ENCODE results near the gene UTP11. TPM values are rescaled to one million over a fixed set of nuclear protein-coding genes. Genes with fewer than 3 reads are reported as not detected.

UTP11 gene
- polyA plus RNA-seq, 1 donor from 2014 or later, result 144 TPM

DNA sequence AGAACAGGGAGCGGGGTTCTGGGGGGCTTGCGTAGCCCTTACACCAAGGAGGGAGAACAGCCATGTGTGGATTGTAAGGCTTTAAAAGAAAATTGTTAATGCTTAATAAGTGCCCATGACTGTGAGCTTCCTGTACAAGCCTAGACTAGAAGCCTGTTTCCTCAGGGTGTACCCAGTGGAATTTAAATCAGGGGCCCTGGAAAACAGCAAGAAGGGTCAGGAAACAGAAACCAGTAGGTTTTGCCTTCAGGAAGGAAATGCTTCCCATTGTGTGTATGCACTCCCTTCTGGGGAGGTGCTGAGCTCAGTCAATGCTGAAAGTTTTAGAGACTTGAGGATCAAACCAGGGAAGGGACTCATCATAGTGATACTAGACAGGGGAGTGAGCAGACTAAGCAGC, 12.7 kb downstream of the UTP11 start:
- H3F3A ChIP-seq (ENCODE audit: insufficient read depth, low read length, poor library complexity, severe bottlenecking), result no peaks in the 10 kb centered on the region
- no peaks in the 10 kb centered on the region for H3K79me2 ChIP-seq (replicated peaks; ENCODE audit: insufficient read depth, low read length)
- no peaks in the 10 kb centered on the region for H4K20me1 ChIP-seq (ENCODE audit: insufficient read depth)
- peaks cover 9% of the 10 kb centered on the region for H3K36me3 ChIP-seq (ENCODE audit: insufficient read depth, low read length)
- no peak overlapping the region for H3K27ac ChIP-seq (ENCODE audit: low read length)
- no peaks in the 10 kb centered on the region for H3K9me2 ChIP-seq (ENCODE audit: insufficient read depth, low read length)
- no peak overlapping the region for H2AFZ ChIP-seq (ENCODE audit: low read depth, low read length)
- H3K4me2 ChIP-seq (ENCODE audit: low read length), result no peak overlapping the region
- no peaks in the 10 kb centered on the region for H3K27me3 ChIP-seq (ENCODE audit: insufficient read depth, low read depth, low read length)
- H3K9ac ChIP-seq (ENCODE audit: low read length), result no peak overlapping the region
- TF ChIP-seq, protein P1, sequence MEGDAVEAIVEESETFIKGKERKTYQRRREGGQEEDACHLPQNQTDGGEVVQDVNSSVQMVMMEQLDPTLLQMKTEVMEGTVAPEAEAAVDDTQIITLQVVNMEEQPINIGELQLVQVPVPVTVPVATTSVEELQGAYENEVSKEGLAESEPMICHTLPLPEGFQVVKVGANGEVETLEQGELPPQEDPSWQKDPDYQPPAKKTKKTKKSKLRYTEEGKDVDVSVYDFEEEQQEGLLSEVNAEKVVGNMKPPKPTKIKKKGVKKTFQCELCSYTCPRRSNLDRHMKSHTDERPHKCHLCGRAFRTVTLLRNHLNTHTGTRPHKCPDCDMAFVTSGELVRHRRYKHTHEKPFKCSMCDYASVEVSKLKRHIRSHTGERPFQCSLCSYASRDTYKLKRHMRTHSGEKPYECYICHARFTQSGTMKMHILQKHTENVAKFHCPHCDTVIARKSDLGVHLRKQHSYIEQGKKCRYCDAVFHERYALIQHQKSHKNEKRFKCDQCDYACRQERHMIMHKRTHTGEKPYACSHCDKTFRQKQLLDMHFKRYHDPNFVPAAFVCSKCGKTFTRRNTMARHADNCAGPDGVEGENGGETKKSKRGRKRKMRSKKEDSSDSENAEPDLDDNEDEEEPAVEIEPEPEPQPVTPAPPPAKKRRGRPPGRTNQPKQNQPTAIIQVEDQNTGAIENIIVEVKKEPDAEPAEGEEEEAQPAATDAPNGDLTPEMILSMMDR (IDR thresholded peaks at IDR 0.05; ENCODE audit: poor library complexity, severe bottlenecking), result no peak
- TF ChIP-seq EZH2 (IDR thresholded peaks at IDR 0.05; ENCODE audit: borderline replicate concordance, insufficient read depth, low read length, poor library complexity, severe bottlenecking) (no peak), EP300 (conservative IDR thresholded peaks at IDR 0.05; ENCODE audit: poor library complexity, severe bottlenecking) (no peak), SMC3 (conservative IDR thresholded peaks at IDR 0.05; ENCODE audit: poor library complexity) (no peak), TAF1 (IDR thresholded peaks at IDR 0.05; ENCODE audit: low read depth) (no peak), MXI1 (conservative IDR thresholded peaks at IDR 0.05; ENCODE audit: poor library complexity, severe bottlenecking) (no peak), POLR2AphosphoS5 (IDR thresholded peaks at IDR 0.05) (no peak), RAD21 (conservative IDR thresholded peaks at IDR 0.05) (no peak)
- TF ChIP-seq, protein P2, sequence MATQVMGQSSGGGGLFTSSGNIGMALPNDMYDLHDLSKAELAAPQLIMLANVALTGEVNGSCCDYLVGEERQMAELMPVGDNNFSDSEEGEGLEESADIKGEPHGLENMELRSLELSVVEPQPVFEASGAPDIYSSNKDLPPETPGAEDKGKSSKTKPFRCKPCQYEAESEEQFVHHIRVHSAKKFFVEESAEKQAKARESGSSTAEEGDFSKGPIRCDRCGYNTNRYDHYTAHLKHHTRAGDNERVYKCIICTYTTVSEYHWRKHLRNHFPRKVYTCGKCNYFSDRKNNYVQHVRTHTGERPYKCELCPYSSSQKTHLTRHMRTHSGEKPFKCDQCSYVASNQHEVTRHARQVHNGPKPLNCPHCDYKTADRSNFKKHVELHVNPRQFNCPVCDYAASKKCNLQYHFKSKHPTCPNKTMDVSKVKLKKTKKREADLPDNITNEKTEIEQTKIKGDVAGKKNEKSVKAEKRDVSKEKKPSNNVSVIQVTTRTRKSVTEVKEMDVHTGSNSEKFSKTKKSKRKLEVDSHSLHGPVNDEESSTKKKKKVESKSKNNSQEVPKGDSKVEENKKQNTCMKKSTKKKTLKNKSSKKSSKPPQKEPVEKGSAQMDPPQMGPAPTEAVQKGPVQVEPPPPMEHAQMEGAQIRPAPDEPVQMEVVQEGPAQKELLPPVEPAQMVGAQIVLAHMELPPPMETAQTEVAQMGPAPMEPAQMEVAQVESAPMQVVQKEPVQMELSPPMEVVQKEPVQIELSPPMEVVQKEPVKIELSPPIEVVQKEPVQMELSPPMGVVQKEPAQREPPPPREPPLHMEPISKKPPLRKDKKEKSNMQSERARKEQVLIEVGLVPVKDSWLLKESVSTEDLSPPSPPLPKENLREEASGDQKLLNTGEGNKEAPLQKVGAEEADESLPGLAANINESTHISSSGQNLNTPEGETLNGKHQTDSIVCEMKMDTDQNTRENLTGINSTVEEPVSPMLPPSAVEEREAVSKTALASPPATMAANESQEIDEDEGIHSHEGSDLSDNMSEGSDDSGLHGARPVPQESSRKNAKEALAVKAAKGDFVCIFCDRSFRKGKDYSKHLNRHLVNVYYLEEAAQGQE (IDR thresholded peaks at IDR 0.05; ENCODE audit: borderline replicate concordance), result no peak
- H3K9me3 ChIP-seq (ENCODE audit: low read length), result no peaks in the 10 kb centered on the region
- H3K4me3 ChIP-seq (ENCODE audit: low read length), result no peak overlapping the region

DNA sequence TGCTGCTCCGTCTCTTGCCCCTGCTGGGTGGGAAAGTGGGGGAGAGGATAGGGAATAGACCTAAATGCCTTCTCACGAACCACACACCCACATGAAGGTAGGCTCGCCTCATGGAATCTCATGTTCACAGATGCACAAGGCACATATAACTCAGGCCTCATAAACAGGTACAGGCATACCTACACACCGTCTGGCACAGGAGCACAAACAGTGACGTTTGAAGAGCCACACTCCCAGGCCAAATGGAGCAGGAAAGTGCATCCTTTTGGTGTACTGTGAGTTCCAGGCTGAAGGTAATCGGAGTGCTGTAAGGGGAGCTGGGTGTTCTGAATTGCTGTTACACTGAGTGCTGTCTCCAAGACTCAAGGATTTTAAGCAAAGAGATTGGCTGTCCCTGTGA, 13.1 kb downstream of the UTP11 start:
- Histone ChIP-seq H3K9me3 (ENCODE audit: low read length) (no peaks in the 10 kb centered on the region), H3K9ac (ENCODE audit: low read length) (no peak overlapping the region), H3K9me2 (ENCODE audit: insufficient read depth, low read length) (no peaks in the 10 kb centered on the region), H4K20me1 (ENCODE audit: insufficient read depth) (no peaks in the 10 kb centered on the region), H3F3A (ENCODE audit: insufficient read depth, low read length, poor library complexity, severe bottlenecking) (no peaks in the 10 kb centered on the region), H3K27me3 (ENCODE audit: insufficient read depth, low read depth, low read length) (no peaks in the 10 kb centered on the region), H3K79me2 (replicated peaks; ENCODE audit: insufficient read depth, low read length) (no peaks in the 10 kb centered on the region), H2AFZ (ENCODE audit: low read depth, low read length) (no peak overlapping the region), H3K4me3 (ENCODE audit: low read length) (no peak overlapping the region), H3K4me2 (ENCODE audit: low read length) (no peak overlapping the region), H3K36me3 (ENCODE audit: insufficient read depth, low read length) (peaks cover 9% of the 10 kb centered on the region), H3K27ac (ENCODE audit: low read length) (no peak overlapping the region)
- TF ChIP-seq, protein P2 (IDR thresholded peaks at IDR 0.05; ENCODE audit: borderline replicate concordance), result no peak
- TF ChIP-seq, protein P1 (IDR thresholded peaks at IDR 0.05; ENCODE audit: poor library complexity, severe bottlenecking), result no peak
- TF ChIP-seq TAF1 (IDR thresholded peaks at IDR 0.05; ENCODE audit: low read depth) (no peak), SMC3 (conservative IDR thresholded peaks at IDR 0.05; ENCODE audit: poor library complexity) (no peak)
